Transverse colon (tissue), 4 donors: ENCODE data around the gene TIA1.

Experiments used
- EP300 ChIP-seq: sonication (generic); formaldehyde crosslinking; IDR thresholded peaks from one replicate; pipeline ENCODE4 v1.6.1; 2017; ENCODE audit warnings: antibody characterized with exemption, low read depth
- POLR2A ChIP-seq: fragments of 450-650 bp; IDR thresholded peaks from one replicate; pipeline ENCODE4 v1.6.1; 2016; ENCODE audit warnings: antibody characterized with exemption, mild to moderate bottlenecking, moderate library complexity
- POLR2AphosphoS5 ChIP-seq, 3 donors: sonication (generic); formaldehyde crosslinking; IDR thresholded peaks; one replicate each; pipeline ENCODE4 v1.6.1; 2016; ENCODE audit warnings: antibody characterized with exemption in 3 of 3
- TF ChIP-seq, protein P1 (sequence below), 5 experiments: fragments of 200-600 bp in 3 of 5; fragments of 450-650 bp in 2 of 5; sonication (generic) in 3 of 5; IDR thresholded peaks; 1 replicate in 2 of 5; 2 replicates in 3 of 5; pipeline ENCODE4 v1.5.1; 2016 to 2017; ENCODE audit warnings: antibody characterized with exemption in 5 of 5, inconsistent platforms in 3 of 5, mild to moderate bottlenecking in 2 of 5, moderate library complexity in 1 of 5

DNA sequence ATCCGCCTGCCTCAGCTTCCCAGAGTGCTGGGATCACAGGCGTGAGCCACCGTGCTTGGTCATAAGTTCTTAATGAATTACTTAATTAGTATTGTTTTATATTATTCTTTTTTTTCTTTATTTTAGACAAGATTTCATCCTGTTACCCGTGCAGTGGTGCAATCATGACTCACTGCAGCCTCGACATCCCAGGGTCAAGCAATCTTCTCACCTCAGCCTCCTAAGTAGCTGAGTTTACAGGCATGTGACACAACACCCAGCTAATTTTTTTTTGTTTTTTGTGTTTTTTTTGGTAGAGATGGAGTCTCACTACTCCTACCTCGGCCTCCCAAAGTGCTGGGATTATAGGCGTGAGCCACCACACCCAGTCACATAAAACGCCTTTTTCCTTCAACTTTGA is 74.9 kb downstream of the TIA1 start:
- TF ChIP-seq POLR2A (no peak), POLR2AphosphoS5 (IDR thresholded peaks at IDR 0.05) (no peak), EP300 (no peak)
- TF ChIP-seq, protein P1, sequence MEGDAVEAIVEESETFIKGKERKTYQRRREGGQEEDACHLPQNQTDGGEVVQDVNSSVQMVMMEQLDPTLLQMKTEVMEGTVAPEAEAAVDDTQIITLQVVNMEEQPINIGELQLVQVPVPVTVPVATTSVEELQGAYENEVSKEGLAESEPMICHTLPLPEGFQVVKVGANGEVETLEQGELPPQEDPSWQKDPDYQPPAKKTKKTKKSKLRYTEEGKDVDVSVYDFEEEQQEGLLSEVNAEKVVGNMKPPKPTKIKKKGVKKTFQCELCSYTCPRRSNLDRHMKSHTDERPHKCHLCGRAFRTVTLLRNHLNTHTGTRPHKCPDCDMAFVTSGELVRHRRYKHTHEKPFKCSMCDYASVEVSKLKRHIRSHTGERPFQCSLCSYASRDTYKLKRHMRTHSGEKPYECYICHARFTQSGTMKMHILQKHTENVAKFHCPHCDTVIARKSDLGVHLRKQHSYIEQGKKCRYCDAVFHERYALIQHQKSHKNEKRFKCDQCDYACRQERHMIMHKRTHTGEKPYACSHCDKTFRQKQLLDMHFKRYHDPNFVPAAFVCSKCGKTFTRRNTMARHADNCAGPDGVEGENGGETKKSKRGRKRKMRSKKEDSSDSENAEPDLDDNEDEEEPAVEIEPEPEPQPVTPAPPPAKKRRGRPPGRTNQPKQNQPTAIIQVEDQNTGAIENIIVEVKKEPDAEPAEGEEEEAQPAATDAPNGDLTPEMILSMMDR (IDR thresholded peaks at IDR 0.05): no peak
